CD4-positive, alpha-beta memory T cell (primary cell): ENCODE results near the gene ECPAS. TPM values are rescaled to one million over a fixed set of nuclear protein-coding genes. Genes with fewer than 3 reads are reported as not detected.

Experiments used
- CTCF ChIA-PET: fragments of 350-600 bp; sonication (Branson Sonifier 250); formaldehyde crosslinking; loops from one replicate; lab custom pipeline; 2021; ENCODE audit warnings: inconsistent platforms; ENCODE audit not compliant: partially characterized antibody; lab: Charles Lee
- POLR2A ChIA-PET: fragments of 350-600 bp; sonication (Branson Sonifier 250); formaldehyde crosslinking; loops from one replicate; lab custom pipeline; 2021; ENCODE audit not compliant: partially characterized antibody; lab: Charles Lee
- DNase-seq, 5 donors: peaks; one replicate each; pipeline versions ENCODE4 v3.0.0 to v3.0.0-alpha.2; 2020 to 2022; ENCODE audit warnings: mixed read lengths in 1 of 5
- H3K27ac ChIP-seq: one replicate; pipeline ENCODE4 v1.7.0; 2013; ENCODE audit warnings: low read depth, low read length
- H3K27me3 ChIP-seq: 2 replicates; pipeline ENCODE4 v1.7.0; 2013; ENCODE audit warnings: mild to moderate bottlenecking, low read length, moderate library complexity; ENCODE audit not compliant: insufficient read depth
- H3K36me3 ChIP-seq: 2 replicates; pipeline ENCODE4 v1.7.0; 2013; ENCODE audit warnings: mild to moderate bottlenecking, low read length, moderate library complexity; ENCODE audit not compliant: insufficient read depth
- H3K4me1 ChIP-seq: 2 replicates; pipeline ENCODE4 v1.7.0; 2013; ENCODE audit warnings: mild to moderate bottlenecking, low read length, moderate library complexity; ENCODE audit not compliant: insufficient read depth
- H3K4me3 ChIP-seq, 2 donors: one replicate each; pipeline ENCODE4 v1.7.0; 2013; ENCODE audit warnings: low read length in 2 of 2, mild to moderate bottlenecking in 1 of 2
- H3K9me3 ChIP-seq, 2 donors: one replicate each; pipeline ENCODE4 v1.7.0; 2013; ENCODE audit warnings: low read length in 2 of 2, control low read depth in 1 of 2; ENCODE audit not compliant: control insufficient read depth in 1 of 2
- H3K27ac Mint-ChIP-seq, 7 donors: one replicate each; pipeline ENCODE4 v1.8.0; 2020 to 2021; ENCODE audit warnings: mixed read lengths in 7 of 7, mild to moderate bottlenecking in 6 of 7, inconsistent platforms in 3 of 7, moderate library complexity in 3 of 7
- H3K27me3 Mint-ChIP-seq, 2 donors: one replicate each; pipeline ENCODE4 v1.8.0; 2020 to 2021; ENCODE audit warnings: mixed read lengths in 2 of 2
- H3K36me3 Mint-ChIP-seq, 2 donors: one replicate each; pipeline ENCODE4 v1.8.0; 2020 to 2021; ENCODE audit warnings: mixed read lengths in 2 of 2, inconsistent platforms in 1 of 2, mild to moderate bottlenecking in 1 of 2
- H3K4me1 Mint-ChIP-seq, 4 donors: one replicate each; pipeline ENCODE4 v1.8.0; 2020 to 2021; ENCODE audit warnings: mixed read lengths in 4 of 4, mild to moderate bottlenecking in 1 of 4
- H3K4me3 Mint-ChIP-seq, 8 donors: one replicate each; pipeline ENCODE4 v1.8.0; 2020 to 2021; ENCODE audit warnings: mixed read lengths in 8 of 8, mild to moderate bottlenecking in 7 of 8, moderate library complexity in 6 of 8, inconsistent platforms in 3 of 8
- H3K9me3 Mint-ChIP-seq, 8 donors: one replicate each; pipeline ENCODE4 v1.8.0; 2020 to 2021; ENCODE audit warnings: mixed read lengths in 8 of 8, mild to moderate bottlenecking in 5 of 8, inconsistent platforms in 3 of 8, moderate library complexity in 1 of 8
- intact Hi-C: fragments of 100-400 bp; cut with micrococcal nuclease; formaldehyde crosslinking; loops from one replicate; pipeline ENCODE4 v1.15.1; 2023
- polyA plus RNA-seq, 2 donors: library from polyadenylated mRNA; unstranded; fragments of 300-500 nt; fragmentation: Illumina TruSeq; gene quantifications; one replicate each; pipeline ENCODE4 v1.2.3, GENCODE V29; 2021
- total RNA-seq, 2 experiments: library from RNA; stranded (reverse); gene quantifications; one replicate each; pipeline ENCODE4 v1.2.3, GENCODE V29; 2021

ECPAS gene
- total and polyA plus RNA-seq, 4 experiments from 2014 or later, result 9.6 to 80.3 (median 48.6) TPM

DNA sequence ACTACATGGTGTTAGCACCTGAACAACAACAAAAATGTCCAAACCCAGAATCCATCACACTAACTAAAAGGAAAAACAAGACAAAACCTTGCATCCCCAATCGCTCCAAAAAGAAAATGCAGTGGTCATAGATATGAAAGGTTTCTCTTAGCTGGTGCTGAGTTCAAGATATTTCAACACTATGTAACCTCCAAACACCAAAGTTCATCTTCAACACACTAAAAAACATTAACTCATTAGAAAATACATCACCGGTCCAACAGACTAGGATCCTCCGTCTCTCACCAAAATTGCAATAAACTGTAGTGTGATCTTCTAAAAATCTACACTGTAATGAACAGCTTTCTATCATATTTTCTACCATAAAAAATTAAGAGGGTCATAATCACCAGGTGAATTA lies 60.8 kb downstream of the ECPAS start:
- Histone ChIP-seq H3K4me3 (no peak overlapping the region), H3K4me1 (no peaks in the 10 kb centered on the region), H3K36me3 (peaks cover 39% of the 10 kb centered on the region), H3K9me3 (no peaks in the 10 kb centered on the region), H3K27me3 (no peaks in the 10 kb centered on the region), H3K27ac (no peak overlapping the region)
- intact Hi-C loops, result no loop called here
- Mint-ChIP-seq H3K4me3 (no peak overlapping the region), H3K27me3 (no peaks in the 10 kb centered on the region), H3K36me3 (peaks cover 69 to 79% of the 10 kb centered on the region in 2 donors), H3K27ac (peak overlapping the region in 1 of 7 donors; percentile 55), H3K4me1 (peaks cover 0 to 3% (median 0%) of the 10 kb centered on the region in 4 donors), H3K9me3 (no peaks in the 10 kb centered on the region)
- CTCF ChIA-PET, result no interaction called here
- DNase-seq, result no peak
- POLR2A ChIA-PET, result no interaction called here

DNA sequence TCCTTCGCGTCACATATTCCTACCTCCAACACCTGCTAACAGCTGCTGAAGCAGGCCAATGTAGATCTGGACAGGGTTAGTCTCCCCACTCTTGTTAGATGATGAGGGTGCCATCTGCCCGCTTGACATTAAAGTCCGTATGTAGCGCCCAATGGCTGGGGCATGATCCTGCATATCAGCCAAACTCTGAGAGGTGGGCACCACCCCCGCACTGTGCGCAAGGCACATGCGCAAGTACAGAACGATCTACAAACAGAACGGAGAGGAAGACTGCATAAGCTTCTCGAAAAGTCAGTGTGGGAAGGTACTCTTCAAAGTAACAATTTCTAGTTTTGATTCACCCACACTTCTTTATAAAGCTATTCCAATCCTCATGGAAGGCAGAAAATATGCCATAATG lies 69.8 kb downstream of the ECPAS start:
- H3K4me3 Mint-ChIP-seq, result no peak overlapping the region
- POLR2A ChIA-PET, result no interaction called here
- Histone ChIP-seq H3K4me3 (no peak overlapping the region), H3K27me3 (no peaks in the 10 kb centered on the region), H3K9me3 (no peaks in the 10 kb centered on the region), H3K27ac (no peak overlapping the region), H3K36me3 (peaks cover 47% of the 10 kb centered on the region), H3K4me1 (no peaks in the 10 kb centered on the region)
- no peaks in the 10 kb centered on the region for H3K27me3 Mint-ChIP-seq
- H3K4me1 Mint-ChIP-seq, result no peaks in the 10 kb centered on the region
- no peaks in the 10 kb centered on the region for H3K9me3 Mint-ChIP-seq
- intact Hi-C loops, result no loop called here
- peaks cover 77 to 80% of the 10 kb centered on the region in 2 donors for H3K36me3 Mint-ChIP-seq
- H3K27ac Mint-ChIP-seq, result peak overlapping the region in 1 of 7 donors; percentile 47
- DNase-seq, result no peak
- CTCF ChIA-PET, result no interaction called here

DNA sequence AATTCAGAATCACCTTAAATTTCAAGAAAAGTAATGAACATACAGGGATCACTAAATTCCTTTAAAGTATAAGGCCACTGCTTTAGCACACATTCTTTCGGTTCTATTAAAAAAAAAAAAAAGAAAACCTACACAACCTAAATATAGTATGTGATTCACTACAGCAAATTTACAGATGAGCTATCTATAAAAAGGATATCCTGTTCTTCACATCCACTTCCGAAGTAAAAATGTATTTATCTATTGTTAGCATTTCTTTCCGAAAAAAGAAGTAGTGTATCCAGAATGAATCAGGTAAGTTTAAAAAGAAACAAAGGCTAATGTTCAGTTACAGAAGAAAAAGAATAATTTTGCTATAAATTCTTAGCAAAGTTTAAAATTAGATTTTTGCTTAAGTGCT lies 70.2 kb downstream of the ECPAS start:
- no peak overlapping the region for H3K4me3 ChIP-seq
- no peak for DNase-seq
- peaks cover 47% of the 10 kb centered on the region for H3K36me3 ChIP-seq
- Mint-ChIP-seq H3K27ac (no peak overlapping the region), H3K4me1 (no peaks in the 10 kb centered on the region), H3K4me3 (no peak overlapping the region), H3K27me3 (no peaks in the 10 kb centered on the region), H3K9me3 (no peaks in the 10 kb centered on the region), H3K36me3 (peaks cover 76 to 82% of the 10 kb centered on the region in 2 donors)
- CTCF ChIA-PET, result no interaction called here
- no peak overlapping the region for H3K27ac ChIP-seq
- H3K4me1 ChIP-seq, result no peaks in the 10 kb centered on the region
- intact Hi-C loops, result no loop called here
- H3K9me3 ChIP-seq, result no peaks in the 10 kb centered on the region
- no peaks in the 10 kb centered on the region for H3K27me3 ChIP-seq
- POLR2A ChIA-PET, result no interaction called here

DNA sequence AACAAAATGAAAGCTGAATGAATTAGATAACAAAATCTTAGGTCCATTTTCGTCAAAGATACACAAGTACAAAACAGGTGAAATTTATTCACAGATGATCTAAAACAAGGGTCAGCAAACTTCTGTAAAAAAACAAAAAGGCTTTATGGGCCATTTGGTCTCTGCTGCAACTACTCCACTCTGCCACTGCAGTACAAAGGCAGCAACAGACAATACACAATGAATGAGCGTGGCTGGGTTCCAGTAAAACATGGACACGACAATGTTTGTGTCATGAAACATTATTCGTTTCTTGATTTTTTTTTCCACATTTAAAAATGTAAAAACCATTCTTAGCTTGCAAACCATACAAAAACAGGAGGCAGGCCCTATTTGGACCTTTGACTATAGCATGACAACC lies 71.9 kb downstream of the ECPAS start:
- no peak for DNase-seq
- no peaks in the 10 kb centered on the region for H3K27me3 ChIP-seq
- intact Hi-C loops, result no loop called here
- H3K9me3 ChIP-seq, result no peaks in the 10 kb centered on the region
- peaks cover 0 to 2% (median 0%) of the 10 kb centered on the region in 8 donors for H3K9me3 Mint-ChIP-seq
- no peaks in the 10 kb centered on the region for H3K27me3 Mint-ChIP-seq
- H3K27ac Mint-ChIP-seq, result peak overlapping the region in 1 of 7 donors; percentile 23
- CTCF ChIA-PET, result interaction anchor here (0.6 kb wide), 1 partner anchor 1054 kb away, joined by 3 read pairs; no protein-coding TSS in a partner anchor
- peaks cover 0 to 1% (median 0%) of the 10 kb centered on the region in 4 donors for H3K4me1 Mint-ChIP-seq
- no peak overlapping the region for H3K4me3 Mint-ChIP-seq
- H3K4me3 ChIP-seq, result no peak overlapping the region
- peaks cover 53% of the 10 kb centered on the region for H3K36me3 ChIP-seq
- no peaks in the 10 kb centered on the region for H3K4me1 ChIP-seq
- H3K27ac ChIP-seq, result no peak overlapping the region
- H3K36me3 Mint-ChIP-seq, result peaks cover 82 to 86% of the 10 kb centered on the region in 2 donors
- POLR2A ChIA-PET, result no interaction called here

DNA sequence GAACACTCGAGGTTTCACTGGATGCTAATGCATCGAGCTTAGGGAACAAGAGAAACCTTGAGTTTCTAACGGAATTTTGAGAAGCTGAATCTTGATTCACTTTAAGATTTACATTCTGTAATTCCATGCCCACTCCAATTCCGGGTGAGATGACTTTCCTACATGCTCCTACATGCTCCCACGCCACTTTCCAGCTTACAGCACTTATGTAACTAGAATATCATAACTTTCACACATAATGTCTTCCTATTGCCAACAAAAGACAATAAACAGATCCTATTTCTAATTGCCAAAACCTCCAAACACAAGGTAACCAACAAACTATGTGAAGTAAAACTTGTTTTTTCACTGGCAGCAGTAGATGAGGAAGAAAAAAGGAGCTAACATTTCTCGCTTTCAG lies 72.9 kb downstream of the ECPAS start:
- Mint-ChIP-seq H3K27me3 (no peaks in the 10 kb centered on the region), H3K4me3 (no peak overlapping the region), H3K36me3 (peaks cover 84% of the 10 kb centered on the region in 2 donors), H3K9me3 (peaks cover 0 to 2% (median 0%) of the 10 kb centered on the region in 8 donors), H3K4me1 (peaks cover 0 to 1% (median 0%) of the 10 kb centered on the region in 4 donors), H3K27ac (no peak overlapping the region)
- Histone ChIP-seq H3K27me3 (no peaks in the 10 kb centered on the region), H3K4me1 (no peaks in the 10 kb centered on the region), H3K27ac (no peak overlapping the region), H3K36me3 (peaks cover 48% of the 10 kb centered on the region), H3K9me3 (no peaks in the 10 kb centered on the region), H3K4me3 (no peak overlapping the region)
- ChIA-PET CTCF (no interaction called here), POLR2A (no interaction called here)
- no peak for DNase-seq
- intact Hi-C loops, result no loop called here

DNA sequence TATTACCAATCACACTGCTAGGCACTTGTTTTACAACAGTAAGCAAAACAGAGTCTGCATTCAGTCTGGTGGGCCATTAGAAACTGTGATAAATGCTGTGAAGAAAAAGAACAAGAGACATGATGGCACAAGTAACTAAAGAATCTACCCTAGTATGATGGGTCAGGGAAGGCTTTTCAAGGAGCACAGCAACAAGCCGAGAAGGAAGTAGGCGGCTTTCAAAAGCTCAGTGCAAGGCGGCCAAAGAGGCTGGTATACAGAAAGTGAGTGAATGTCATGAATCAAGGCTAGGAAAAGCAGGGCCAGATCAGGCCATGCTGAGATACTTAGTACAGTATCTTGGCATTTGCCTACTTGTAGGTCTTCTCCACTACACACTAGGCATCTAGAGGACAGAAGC lies 76.4 kb downstream of the ECPAS start:
- Histone ChIP-seq H3K27ac (no peak overlapping the region), H3K36me3 (peaks cover 48% of the 10 kb centered on the region), H3K27me3 (no peaks in the 10 kb centered on the region), H3K4me3 (no peak overlapping the region), H3K4me1 (no peaks in the 10 kb centered on the region), H3K9me3 (no peaks in the 10 kb centered on the region)
- Mint-ChIP-seq H3K9me3 (peaks cover 3 to 23% (median 12%) of the 10 kb centered on the region in 8 donors), H3K36me3 (peaks cover 82 to 88% of the 10 kb centered on the region in 2 donors), H3K27me3 (no peaks in the 10 kb centered on the region), H3K27ac (no peak overlapping the region), H3K4me3 (no peak overlapping the region), H3K4me1 (peaks cover 0 to 1% (median 0%) of the 10 kb centered on the region in 4 donors)
- CTCF ChIA-PET, result no interaction called here
- DNase-seq, result no peak
- intact Hi-C loops, result no loop called here
- POLR2A ChIA-PET, result no interaction called here

GRCh38 chr9:111405701-111406100 lies 78.5 kb downstream of the ECPAS start:
- CTCF ChIA-PET, result no interaction called here
- H3K27me3 Mint-ChIP-seq, result no peaks in the 10 kb centered on the region
- intact Hi-C loops, result no loop called here

More at GRCh38 chr9:111405701-111406100, 78.5 kb downstream of the ECPAS start:
- Mint-ChIP-seq H3K9me3 (peaks cover 4 to 42% (median 31%) of the 10 kb centered on the region in 8 donors), H3K36me3 (peaks cover 85 to 92% of the 10 kb centered on the region in 2 donors), H3K4me3 (no peak overlapping the region), H3K4me1 (peaks cover 0 to 3% (median 0%) of the 10 kb centered on the region in 4 donors), H3K27ac (no peak overlapping the region)
- no peak for DNase-seq
- POLR2A ChIA-PET, result no interaction called here
- no peak overlapping the region for H3K4me3 ChIP-seq
- no peak overlapping the region for H3K27ac ChIP-seq
- peaks cover 35% of the 10 kb centered on the region for H3K36me3 ChIP-seq
- no peaks in the 10 kb centered on the region for H3K27me3 ChIP-seq
- no peaks in the 10 kb centered on the region for H3K4me1 ChIP-seq
- H3K9me3 ChIP-seq, result peaks cover 0 to 3% of the 10 kb centered on the region in 2 donors
